Measurements from ENCODE around the gene HK1. TPM values are rescaled to one million over a fixed set of nuclear protein-coding genes. Genes with fewer than 3 reads are reported as not detected.

HK1 gene
- total RNA-seq, 1 donor from 2014 or later = 88.8 TPM

DNA sequence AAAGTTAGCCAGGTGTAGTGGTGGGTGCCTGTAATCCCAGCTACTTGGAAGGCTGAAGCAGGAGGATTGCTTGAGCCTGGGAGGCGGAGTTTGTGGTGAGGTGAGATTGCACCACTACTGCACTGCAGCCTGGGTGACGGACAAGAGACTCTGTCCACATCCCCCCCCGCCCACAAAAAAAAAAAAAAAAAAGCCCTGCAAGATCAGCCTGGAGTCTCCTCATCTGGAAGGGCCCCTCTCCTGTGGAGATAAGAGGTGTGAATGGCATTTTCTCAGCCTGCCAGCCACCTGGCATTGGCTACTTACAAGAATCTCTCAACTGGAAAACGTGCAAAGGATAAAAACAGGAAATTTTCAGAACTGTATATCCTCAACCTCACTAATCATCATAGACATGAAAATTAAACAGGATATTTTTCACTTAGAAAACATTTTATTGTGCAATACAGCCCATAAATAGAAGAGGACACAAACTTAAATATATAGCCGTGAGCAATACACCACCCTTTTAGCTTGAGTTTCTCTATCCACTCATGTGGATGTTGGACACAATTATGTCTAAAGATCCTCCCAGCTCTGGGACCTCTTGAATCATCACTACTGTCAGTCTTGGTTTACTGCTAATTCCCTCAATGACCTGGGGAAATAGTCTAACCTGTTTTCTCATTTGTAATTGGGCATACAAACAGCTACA lies 161.7 kb downstream of the HK1 start:
- Mint-ChIP-seq H3K4me1 (peaks cover 21% of the 10 kb centered on the region), H3K27me3 (ENCODE audit: low read depth) (no peaks in the 10 kb centered on the region), H3K36me3 (ENCODE audit: low read depth) (no peaks in the 10 kb centered on the region), H3K9me3 (peaks cover 3% of the 10 kb centered on the region), H3K4me3 (no peak overlapping the region), H3K27ac (ENCODE audit: unreplicated experiment) (no peak overlapping the region)
- DNase-seq (ENCODE audit: low read depth, low spot score) = no peak
- TF ChIP-seq, protein P1, sequence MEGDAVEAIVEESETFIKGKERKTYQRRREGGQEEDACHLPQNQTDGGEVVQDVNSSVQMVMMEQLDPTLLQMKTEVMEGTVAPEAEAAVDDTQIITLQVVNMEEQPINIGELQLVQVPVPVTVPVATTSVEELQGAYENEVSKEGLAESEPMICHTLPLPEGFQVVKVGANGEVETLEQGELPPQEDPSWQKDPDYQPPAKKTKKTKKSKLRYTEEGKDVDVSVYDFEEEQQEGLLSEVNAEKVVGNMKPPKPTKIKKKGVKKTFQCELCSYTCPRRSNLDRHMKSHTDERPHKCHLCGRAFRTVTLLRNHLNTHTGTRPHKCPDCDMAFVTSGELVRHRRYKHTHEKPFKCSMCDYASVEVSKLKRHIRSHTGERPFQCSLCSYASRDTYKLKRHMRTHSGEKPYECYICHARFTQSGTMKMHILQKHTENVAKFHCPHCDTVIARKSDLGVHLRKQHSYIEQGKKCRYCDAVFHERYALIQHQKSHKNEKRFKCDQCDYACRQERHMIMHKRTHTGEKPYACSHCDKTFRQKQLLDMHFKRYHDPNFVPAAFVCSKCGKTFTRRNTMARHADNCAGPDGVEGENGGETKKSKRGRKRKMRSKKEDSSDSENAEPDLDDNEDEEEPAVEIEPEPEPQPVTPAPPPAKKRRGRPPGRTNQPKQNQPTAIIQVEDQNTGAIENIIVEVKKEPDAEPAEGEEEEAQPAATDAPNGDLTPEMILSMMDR (conservative IDR thresholded peaks at IDR 0.05) = no peak

DNA sequence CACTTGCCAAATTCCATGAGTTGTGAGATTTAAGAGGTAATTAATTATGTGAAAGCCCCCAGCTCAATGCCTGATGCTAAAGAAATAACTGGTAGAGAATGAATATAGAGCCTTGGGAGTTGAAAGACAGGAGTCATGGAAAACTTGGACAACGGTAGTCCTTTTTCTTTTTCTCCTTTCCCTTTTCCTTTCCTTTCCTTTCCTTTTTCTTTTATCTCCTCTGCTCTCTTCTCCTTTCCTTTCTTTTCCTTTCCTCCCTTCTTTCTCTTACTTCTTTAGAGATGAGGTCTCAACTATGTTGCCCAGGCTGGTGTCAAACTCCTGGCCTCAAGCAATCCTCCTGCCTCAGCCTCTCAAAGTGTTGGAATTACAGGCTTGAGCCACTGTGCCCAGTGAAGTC lies 165.1 kb downstream of the HK1 start:
- H3K9me3 Mint-ChIP-seq = no peaks in the 10 kb centered on the region
- no peak overlapping the region for H3K27ac Mint-ChIP-seq (ENCODE audit: unreplicated experiment)
- no peak for DNase-seq (ENCODE audit: low read depth, low spot score)
- H3K36me3 Mint-ChIP-seq (ENCODE audit: low read depth) = no peaks in the 10 kb centered on the region
- TF ChIP-seq, protein P1 (conservative IDR thresholded peaks at IDR 0.05) = no peak
- peaks cover 18% of the 10 kb centered on the region for H3K4me1 Mint-ChIP-seq
- no peak overlapping the region for H3K4me3 Mint-ChIP-seq
- H3K27me3 Mint-ChIP-seq (ENCODE audit: low read depth) = no peaks in the 10 kb centered on the region

DNA sequence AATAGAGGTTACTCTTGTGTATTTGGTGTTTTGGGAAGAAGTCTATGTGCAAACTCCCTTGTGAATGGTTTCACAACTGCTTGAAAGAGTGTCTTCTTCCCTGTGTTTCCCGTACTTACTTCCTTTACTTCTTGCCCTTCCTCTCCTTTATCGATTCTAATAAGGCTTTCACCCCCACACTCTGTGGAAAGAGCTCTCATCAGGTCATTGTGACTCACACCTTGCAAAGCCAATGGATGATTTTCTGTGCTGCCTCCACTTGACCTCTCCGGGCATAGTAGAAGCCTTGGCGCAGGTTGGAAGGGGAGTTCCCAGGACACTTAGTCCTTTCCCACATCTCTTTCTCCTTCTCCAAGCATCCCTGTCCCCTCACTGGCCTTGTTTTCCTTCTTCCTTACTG lies 166.7 kb downstream of the HK1 start:
- Mint-ChIP-seq H3K27me3 (ENCODE audit: low read depth) (no peaks in the 10 kb centered on the region), H3K4me1 (peaks cover 20% of the 10 kb centered on the region), H3K36me3 (ENCODE audit: low read depth) (no peaks in the 10 kb centered on the region), H3K27ac (ENCODE audit: unreplicated experiment) (no peak overlapping the region), H3K4me3 (no peak overlapping the region), H3K9me3 (no peaks in the 10 kb centered on the region)
- TF ChIP-seq, protein P1 (conservative IDR thresholded peaks at IDR 0.05) = no peak
- no peak for DNase-seq (ENCODE audit: low read depth, low spot score)

DNA sequence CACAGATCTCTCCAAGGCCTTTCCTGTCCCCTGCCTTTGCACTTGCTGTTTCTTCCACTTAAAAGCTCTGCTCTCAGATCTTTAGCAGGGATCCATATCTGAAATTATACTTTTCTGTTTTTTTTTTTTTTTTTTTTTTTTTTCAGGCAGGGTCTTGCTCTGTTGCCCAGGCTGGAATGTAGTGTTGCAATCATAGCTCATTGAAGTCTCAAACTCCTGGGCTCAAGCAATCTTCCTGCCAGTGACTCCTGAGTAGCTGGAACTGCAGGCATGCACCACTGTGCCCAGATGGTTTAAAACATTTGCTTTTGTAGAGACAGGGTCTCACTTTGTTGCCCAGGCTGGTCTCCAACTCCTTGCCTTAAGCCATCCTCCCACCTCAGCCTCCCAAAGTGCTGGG lies 167.9 kb downstream of the HK1 start:
- no peaks in the 10 kb centered on the region for H3K27me3 Mint-ChIP-seq (ENCODE audit: low read depth)
- no peak overlapping the region for H3K27ac Mint-ChIP-seq (ENCODE audit: unreplicated experiment)
- TF ChIP-seq, protein P1 (conservative IDR thresholded peaks at IDR 0.05) = no peak
- no peak for DNase-seq (ENCODE audit: low read depth, low spot score)
- H3K4me1 Mint-ChIP-seq = peaks cover 16% of the 10 kb centered on the region
- H3K36me3 Mint-ChIP-seq (ENCODE audit: low read depth) = no peaks in the 10 kb centered on the region
- no peaks in the 10 kb centered on the region for H3K9me3 Mint-ChIP-seq
- no peak overlapping the region for H3K4me3 Mint-ChIP-seq

DNA sequence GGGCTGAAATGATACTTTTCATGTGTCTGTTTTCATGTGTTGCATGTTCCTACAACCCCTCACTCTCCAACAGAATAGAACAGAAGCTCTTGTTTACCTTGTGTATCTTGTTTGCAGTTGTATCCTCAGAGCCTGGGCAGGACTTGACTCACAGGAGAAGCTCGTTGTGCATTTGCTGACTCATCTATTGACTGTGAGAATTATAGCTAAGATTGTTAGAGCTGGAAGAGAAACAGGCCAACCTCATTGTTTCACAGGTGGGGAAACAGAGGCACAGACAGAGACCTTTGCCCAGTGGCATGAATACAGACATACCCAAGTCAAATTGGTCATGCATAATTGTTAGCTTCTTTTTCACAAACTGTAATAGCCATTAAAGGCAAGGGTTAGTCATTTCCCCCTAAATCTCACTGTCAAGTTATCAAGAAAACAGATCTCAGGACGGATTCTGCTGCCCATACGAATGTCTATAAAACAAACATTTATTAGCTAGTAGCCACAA lies 168.4 kb downstream of the HK1 start:
- H3K27me3 Mint-ChIP-seq (ENCODE audit: low read depth) = peaks cover under 1% of the 10 kb centered on the region

More for the DNA sequence above, 168.4 kb downstream of the HK1 start:
- Mint-ChIP-seq H3K4me1 (peaks cover 16% of the 10 kb centered on the region), H3K27ac (ENCODE audit: unreplicated experiment) (no peak overlapping the region), H3K36me3 (ENCODE audit: low read depth) (no peaks in the 10 kb centered on the region), H3K9me3 (no peaks in the 10 kb centered on the region), H3K4me3 (no peak overlapping the region)
- TF ChIP-seq, protein P1 (conservative IDR thresholded peaks at IDR 0.05) = no peak
- no peak for DNase-seq (ENCODE audit: low read depth, low spot score)

Data from neural crest cell (in vitro differentiated cells).